ENCODE data around the gene GPR137B. TPM values are rescaled to one million over a fixed set of nuclear protein-coding genes. Genes with fewer than 3 reads are reported as not detected.

Gene GPR137B
- total and polyA plus RNA-seq, 7 donors: 0.60 to 1.9 (median 1.5) TPM

- WGBS, 3 donors: 88 to 91% (median 89%) methylated on average over 4 of the region's 4 CpGs
- Histone ChIP-seq H3K27me3 (ENCODE audit: insufficient read depth in 3 of 3, low read length in 2 of 3) (peaks cover 0 to 2% (median 0%) of the 10 kb centered on the region in 3 donors), H3K9me3 (no peaks in the 10 kb centered on the region), H3K36me3 (ENCODE audit: insufficient read depth in 1 of 2, low read depth in 1 of 2) (no peaks in the 10 kb centered on the region), H3K4me1 (no peaks in the 10 kb centered on the region), H3K4me3 (no peak overlapping the region), H3K27ac (no peak overlapping the region)
- TF ChIP-seq CTCF (IDR thresholded peaks at IDR 0.05): no peak
- intact Hi-C loops (cut with DNase I): no loop called here
- no peak for DNase-seq
- ATAC-seq: no peak
Measured at GRCh38 chr1:236167578-236167977, 25.2 kb downstream of the GPR137B start.

- Histone ChIP-seq H3K4me3 (no peak overlapping the region), H3K9me3 (no peaks in the 10 kb centered on the region), H3K27me3 (ENCODE audit: insufficient read depth in 3 of 3, low read length in 2 of 3) (no peaks in the 10 kb centered on the region), H3K27ac (no peak overlapping the region), H3K4me1 (no peaks in the 10 kb centered on the region), H3K36me3 (ENCODE audit: insufficient read depth in 1 of 2, low read depth in 1 of 2) (no peaks in the 10 kb centered on the region)
- TF ChIP-seq CTCF (IDR thresholded peaks at IDR 0.05): no peak
- WGBS, 3 donors: 74 to 81% (median 78%) methylated on average over 10 of the region's 10 CpGs
- ATAC-seq (peak in 2 of 4 donors; percentile 39 to 40), DNase-seq (peak; percentile 63 to 67)
- intact Hi-C loops (cut with DNase I): no loop called here
Measured at GRCh38 chr1:236168716-236169429, 26.5 kb downstream of the GPR137B start.

- Histone ChIP-seq H3K36me3 (ENCODE audit: insufficient read depth in 1 of 2, low read depth in 1 of 2) (no peaks in the 10 kb centered on the region), H3K9me3 (no peaks in the 10 kb centered on the region), H3K4me3 (no peak overlapping the region), H3K4me1 (no peaks in the 10 kb centered on the region), H3K27me3 (ENCODE audit: insufficient read depth in 3 of 3, low read length in 2 of 3) (no peaks in the 10 kb centered on the region), H3K27ac (no peak overlapping the region)
- intact Hi-C loops (cut with DNase I): no loop called here
- DNase-seq: no peak
- no peak for ATAC-seq
- TF ChIP-seq CTCF (IDR thresholded peaks at IDR 0.05): no peak
Measured at GRCh38 chr1:236172041-236172579, 29.8 kb downstream of the GPR137B start.

GRCh38 chr1:236173174-236173767, 30.9 kb downstream of the GPR137B start:
- no peaks in the 10 kb centered on the region for H3K9me3 ChIP-seq
- ATAC-seq: no peak
- H3K4me1 ChIP-seq: no peaks in the 10 kb centered on the region
- no peak overlapping the region for H3K27ac ChIP-seq
- intact Hi-C loops (cut with DNase I): no loop called here
- H3K36me3 ChIP-seq (ENCODE audit: insufficient read depth in 1 of 2, low read depth in 1 of 2): no peaks in the 10 kb centered on the region
- WGBS, 3 donors: 81 to 88% (median 85%) methylated on average over 5 of the region's 5 CpGs
- TF ChIP-seq CTCF (IDR thresholded peaks at IDR 0.05): no peak
- no peak overlapping the region for H3K4me3 ChIP-seq
- no peaks in the 10 kb centered on the region for H3K27me3 ChIP-seq (ENCODE audit: insufficient read depth in 3 of 3, low read length in 2 of 3)
- DNase-seq: no peak
